Neural progenitor cell (in vitro differentiated cells): ENCODE results near the gene VRK2.

Experiments
- CTCF ChIP-seq: fragments of 200-600 bp; sonication (generic); IDR thresholded peaks from 2 replicates; pipeline ENCODE4 v1.5.1; 2017; ENCODE audit warnings: antibody characterized with exemption, mild to moderate bottlenecking
- EZH2 ChIP-seq: fragments of 200-600 bp; sonication (generic); IDR thresholded peaks from 2 replicates; pipeline ENCODE4 v1.6.1; 2017; ENCODE audit warnings: antibody characterized with exemption, mild to moderate bottlenecking, moderate library complexity
- EZH2phosphoT487 ChIP-seq: fragments of 200-600 bp; sonication (generic); IDR thresholded peaks from 2 replicates; pipeline ENCODE4 v1.6.1; 2017; ENCODE audit warnings: antibody characterized with exemption

DNA sequence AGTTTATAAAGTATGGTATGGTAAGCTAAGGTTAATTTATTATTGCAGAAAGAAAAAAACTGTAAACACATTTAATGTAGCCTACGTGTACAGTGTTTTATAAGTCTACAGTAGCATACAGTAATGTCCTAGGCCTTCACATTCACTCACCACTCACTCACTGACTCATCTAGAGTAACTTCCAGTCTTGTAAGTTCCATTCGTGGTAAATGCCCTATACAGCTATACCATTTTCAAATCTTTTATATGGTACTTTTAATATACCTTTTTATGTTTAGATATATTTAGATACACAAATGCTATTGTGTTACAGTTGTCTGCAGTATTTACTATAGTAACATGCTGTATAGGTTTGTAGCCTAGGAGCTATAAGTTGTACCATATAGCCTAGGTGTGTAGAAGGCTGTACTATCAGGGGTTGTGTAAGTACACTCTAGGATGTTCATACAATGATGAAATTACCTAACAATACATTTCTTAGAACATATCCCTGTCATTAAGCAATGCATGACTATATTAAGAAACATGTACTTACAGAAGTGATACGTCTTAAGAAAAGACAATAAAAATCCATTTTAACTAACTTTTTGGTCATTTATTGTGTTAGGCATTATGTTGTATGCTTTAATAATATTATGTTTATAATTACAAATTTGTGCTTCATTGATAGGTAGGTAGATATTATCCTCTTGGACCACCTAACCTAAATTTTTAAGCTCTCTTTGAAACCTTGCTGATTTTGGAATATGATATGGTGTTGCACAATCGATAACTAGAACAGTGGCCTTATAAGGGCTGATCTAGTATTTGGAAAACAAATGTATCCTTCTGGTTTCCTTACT is 51.9 kb downstream of the VRK2 start:
- TF ChIP-seq EZH2: no peak
- TF ChIP-seq EZH2phosphoT487: no peak
- no peak for TF ChIP-seq CTCF
